Spleen (tissue), 11 donors: Measurements from ENCODE around the gene CCNL1. TPM values are rescaled to one million over a fixed set of nuclear protein-coding genes. Genes with fewer than 3 reads are reported as not detected.

Experiments used
- DNase-seq: peaks from one replicate; pipeline ENCODE4 v3.0.0-alpha.2; 2020
- H3K27ac ChIP-seq, 8 donors: fragments of 200-600 bp; sonication (generic) in 7 of 8; 1 replicate in 4 of 8; 2 replicates in 4 of 8; pipeline versions ENCODE4 v1.5.0 to v1.8.0; 2016 to 2021; ENCODE audit warnings: inconsistent platforms in 4 of 8, mild to moderate bottlenecking in 4 of 8, moderate library complexity in 1 of 8
- H3K27me3 ChIP-seq, 7 donors: fragments of 200-600 bp; sonication (generic) in 6 of 7; replicated peaks in 1 of 7; 1 replicate in 4 of 7; 2 replicates in 3 of 7; pipeline versions ENCODE4 v1.5.0 to v1.8.0; 2016 to 2021; ENCODE audit warnings: inconsistent platforms in 3 of 7, mild to moderate bottlenecking in 1 of 7
- H3K36me3 ChIP-seq, 6 donors: fragments of 200-600 bp; sonication (generic) in 5 of 6; 1 replicate in 4 of 6; 2 replicates in 2 of 6; pipeline versions ENCODE4 v1.5.0 to v1.8.0; 2016 to 2021; ENCODE audit warnings: inconsistent platforms in 2 of 6
- H3K4me1 ChIP-seq, 6 donors: fragments of 200-600 bp; sonication (generic) in 5 of 6; 1 replicate in 3 of 6; 2 replicates in 3 of 6; pipeline versions ENCODE4 v1.5.0 to v1.8.0; 2016 to 2021; ENCODE audit warnings: inconsistent platforms in 3 of 6
- H3K4me3 ChIP-seq, 8 donors: fragments of 200-600 bp; sonication (generic) in 7 of 8; 1 replicate in 4 of 8; 2 replicates in 4 of 8; pipeline versions ENCODE4 v1.5.0 to v1.8.0; 2016 to 2021; ENCODE audit warnings: inconsistent platforms in 4 of 8, mild to moderate bottlenecking in 4 of 8, moderate library complexity in 2 of 8
- H3K9me3 ChIP-seq, 8 donors: fragments of 200-600 bp; sonication (generic) in 7 of 8; 1 replicate in 4 of 8; 2 replicates in 4 of 8; pipeline versions ENCODE4 v1.5.0 to v1.8.0; 2016 to 2021; ENCODE audit warnings: inconsistent platforms in 4 of 8
- POLR2A ChIP-seq, 3 donors: fragments of 450-650 bp; IDR thresholded peaks; one replicate each; pipeline ENCODE4 v1.5.1; 2017; ENCODE audit warnings: antibody characterized with exemption in 3 of 3, mild to moderate bottlenecking in 1 of 3
- POLR2AphosphoS5 ChIP-seq, 3 donors: sonication (generic); formaldehyde crosslinking; IDR thresholded peaks; one replicate each; pipeline ENCODE4 v1.5.1; 2017; ENCODE audit warnings: antibody characterized with exemption in 3 of 3
- WGBS, 5 donors: extraction: QIAGEN DNeasy Blood & Tissue Kit in 3 of 5; methylation state at CpG; one replicate each; pipeline versions ENCODE4 v1.1.5 to v1.1.7; 2013 to 2018; 5-methylcytosine and 5-hydroxymethylcytosine counted together
- intact Hi-C: fragments of 100-400 bp; cut with DNase I; formaldehyde crosslinking; loops from one replicate; pipeline ENCODE4 v1.15.0; 2023; ENCODE audit warnings: low total_unique reads
- polyA plus RNA-seq, 3 donors: library from polyadenylated mRNA; stranded (reverse); fragments of 200-250 nt; gene quantifications; one replicate each; pipeline ENCODE4 v1.2.1, GENCODE V29; 2013
- total RNA-seq, 7 donors: library from RNA; depleted of rRNA in 3 of 7; stranded (reverse); fragments of >200 nt in 3 of 7; fragmentation: NEBNext Ultra II Directional in 4 of 7; extraction: Animal tissue kit (Norgen Biotek cat#: 25700) in 4 of 7; gene quantifications; one replicate each; pipeline versions ENCODE4 v1.1.0 to v1.2.1, GENCODE V29; 2016 to 2021
- TF ChIP-seq, protein P1 (sequence below), 11 experiments: fragments of 200-600 bp in 7 of 11; fragments of 450-650 bp in 4 of 11; sonication (generic) in 4 of 11; IDR thresholded peaks in 8 of 11; conservative IDR thresholded peaks in 3 of 11; 1 replicate in 7 of 11; 2 replicates in 4 of 11; pipeline versions ENCODE4 v1.4.0 to v1.8.0; 2016 to 2021; ENCODE audit warnings: antibody characterized with exemption in 11 of 11, inconsistent platforms in 4 of 11, mild to moderate bottlenecking in 1 of 11
- donor health status: healthy with polysubstance abuse.
- donor health status: DM: no; HTN: no; CAD: no; lungs with moderate emphysema.
- donor health status: DM: no; HTN: no; CAD: no.
- donor health status: Bipolar disorder and iron deficiency.
- donor health status: healthy.
- donor health status: DM: no; HTN: no; CAD: no.
- donor health status: DM: yes; HTN: yes; CAD: no.

Gene CCNL1
- total and polyA plus RNA-seq, 10 donors = 76.9 to 405 (median 234) TPM

DNA sequence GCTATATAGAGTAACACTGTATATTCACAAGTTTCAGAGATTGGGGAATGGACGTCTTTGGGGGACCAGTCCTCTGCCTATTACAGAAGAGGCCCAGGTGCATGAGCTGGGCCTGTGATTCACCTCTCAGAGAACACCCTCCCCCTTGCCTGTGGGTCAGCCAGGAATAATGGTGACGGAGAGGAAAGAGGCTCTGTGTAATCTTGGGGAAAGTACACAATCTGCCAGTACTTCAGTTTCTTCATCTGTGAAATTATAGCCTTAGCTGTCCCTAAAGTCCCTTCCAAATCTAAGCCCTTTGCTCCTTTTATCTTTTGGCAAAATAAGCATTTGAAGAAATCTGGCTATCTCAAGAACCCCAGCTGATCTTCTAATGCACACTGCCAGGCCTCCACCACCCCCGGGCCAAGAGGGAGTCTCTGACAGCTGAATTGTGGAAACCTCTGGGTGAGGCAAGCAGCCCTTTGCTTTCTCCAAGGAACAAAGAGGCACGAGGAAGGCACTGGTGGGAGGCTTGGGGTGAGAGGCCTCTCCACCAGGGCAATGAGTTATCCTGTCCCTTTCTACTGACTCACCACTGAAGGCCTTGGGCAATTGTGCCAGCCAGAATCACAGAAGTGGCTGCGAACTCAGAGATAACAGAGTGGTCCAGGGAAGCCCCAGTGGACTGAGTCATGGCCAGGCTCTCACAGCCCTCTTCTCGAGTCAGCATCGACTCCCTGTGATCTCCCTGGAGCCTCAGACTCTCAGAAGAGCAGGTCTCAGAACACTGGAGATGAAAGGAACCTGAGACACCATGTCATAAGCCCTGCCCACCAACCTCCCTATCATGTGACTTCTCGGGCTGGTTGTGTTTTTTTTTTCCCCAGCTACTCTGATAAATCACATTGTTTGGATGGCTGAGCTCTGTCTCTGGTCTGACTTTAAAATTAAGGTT, 31.8 kb downstream of the CCNL1 start:
- DNase-seq = no peak
- whole genome bisulfite sequencing, 5 donors = 55 to 74% (median 61%) methylated on average over 8 of the region's 8 CpGs
- peak overlapping the region; percentile 39 to 87 (median 72) for H3K27ac ChIP-seq
- TF ChIP-seq, protein P1, sequence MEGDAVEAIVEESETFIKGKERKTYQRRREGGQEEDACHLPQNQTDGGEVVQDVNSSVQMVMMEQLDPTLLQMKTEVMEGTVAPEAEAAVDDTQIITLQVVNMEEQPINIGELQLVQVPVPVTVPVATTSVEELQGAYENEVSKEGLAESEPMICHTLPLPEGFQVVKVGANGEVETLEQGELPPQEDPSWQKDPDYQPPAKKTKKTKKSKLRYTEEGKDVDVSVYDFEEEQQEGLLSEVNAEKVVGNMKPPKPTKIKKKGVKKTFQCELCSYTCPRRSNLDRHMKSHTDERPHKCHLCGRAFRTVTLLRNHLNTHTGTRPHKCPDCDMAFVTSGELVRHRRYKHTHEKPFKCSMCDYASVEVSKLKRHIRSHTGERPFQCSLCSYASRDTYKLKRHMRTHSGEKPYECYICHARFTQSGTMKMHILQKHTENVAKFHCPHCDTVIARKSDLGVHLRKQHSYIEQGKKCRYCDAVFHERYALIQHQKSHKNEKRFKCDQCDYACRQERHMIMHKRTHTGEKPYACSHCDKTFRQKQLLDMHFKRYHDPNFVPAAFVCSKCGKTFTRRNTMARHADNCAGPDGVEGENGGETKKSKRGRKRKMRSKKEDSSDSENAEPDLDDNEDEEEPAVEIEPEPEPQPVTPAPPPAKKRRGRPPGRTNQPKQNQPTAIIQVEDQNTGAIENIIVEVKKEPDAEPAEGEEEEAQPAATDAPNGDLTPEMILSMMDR (IDR thresholded peaks at IDR 0.05 in 8 of 11, conservative IDR thresholded peaks at IDR 0.05 in 3 of 11) = no peak
- TF ChIP-seq POLR2AphosphoS5 (IDR thresholded peaks at IDR 0.05) = peak in 2 of 3 donors; percentile 25 to 40
- no peak overlapping the region for H3K4me3 ChIP-seq
- intact Hi-C loops = no loop called here
- H3K4me1 ChIP-seq = peaks cover 12 to 53% (median 41%) of the 10 kb centered on the region in 6 donors
- H3K9me3 ChIP-seq = no peaks in the 10 kb centered on the region
- no peaks in the 10 kb centered on the region for H3K27me3 ChIP-seq
- no peaks in the 10 kb centered on the region for H3K36me3 ChIP-seq

DNA sequence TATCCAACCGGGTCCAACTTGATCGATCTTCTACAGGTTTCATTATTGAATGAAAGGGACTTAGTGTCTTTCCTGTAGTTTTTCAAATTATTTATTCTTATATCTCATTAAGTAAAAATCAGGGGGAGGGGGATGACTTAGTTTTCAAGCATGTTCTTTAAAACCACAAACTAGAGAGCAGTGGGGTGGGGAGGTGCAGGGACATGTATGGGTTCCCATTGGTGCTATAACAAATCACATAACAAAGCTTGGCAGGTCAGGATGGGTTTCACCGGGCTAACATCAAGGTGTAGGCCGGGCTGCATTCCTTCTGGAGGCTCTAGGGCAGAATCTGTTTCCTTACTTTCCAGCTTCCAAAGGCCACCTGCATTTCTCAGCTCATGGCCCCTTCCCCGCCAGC, 32.7 kb downstream of the CCNL1 start:
- H3K4me3 ChIP-seq = no peak overlapping the region
- peak overlapping the region in 2 of 8 donors; percentile 76 to 80 for H3K27ac ChIP-seq
- no peaks in the 10 kb centered on the region for H3K9me3 ChIP-seq
- no peak for DNase-seq
- intact Hi-C loops = no loop called here
- TF ChIP-seq, protein P1 (IDR thresholded peaks at IDR 0.05 in 8 of 11, conservative IDR thresholded peaks at IDR 0.05 in 3 of 11) = no peak
- H3K36me3 ChIP-seq = no peaks in the 10 kb centered on the region
- no peaks in the 10 kb centered on the region for H3K27me3 ChIP-seq
- H3K4me1 ChIP-seq = peaks cover 12 to 48% (median 41%) of the 10 kb centered on the region in 6 donors
- WGBS, 5 donors = 91 to 97% (median 94%) methylated on average over 5 of the region's 5 CpGs

DNA sequence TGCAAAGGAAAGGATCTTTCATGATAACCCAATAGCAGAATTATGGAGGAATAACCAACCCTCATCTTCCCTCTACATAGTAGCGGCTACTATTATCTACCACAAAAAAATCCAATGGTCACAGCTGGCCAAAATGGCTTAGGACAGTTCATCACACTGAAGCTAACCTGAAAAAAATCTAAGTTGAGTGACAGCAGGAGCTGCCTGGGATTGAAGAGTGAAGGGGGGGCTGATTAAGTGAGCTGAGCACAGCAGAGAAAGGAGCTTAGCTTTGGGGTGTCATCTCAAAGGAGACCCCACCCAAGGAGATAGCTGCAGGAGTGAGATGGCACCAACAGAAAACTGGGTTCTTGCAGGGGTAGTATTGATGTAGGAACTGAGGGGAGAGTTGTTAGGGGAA, 33.6 kb downstream of the CCNL1 start:
- intact Hi-C loops = no loop called here
- 95 to 100% (median 98%) methylated on average over 1 of the region's 1 CpG for WGBS, 5 donors

DNA sequence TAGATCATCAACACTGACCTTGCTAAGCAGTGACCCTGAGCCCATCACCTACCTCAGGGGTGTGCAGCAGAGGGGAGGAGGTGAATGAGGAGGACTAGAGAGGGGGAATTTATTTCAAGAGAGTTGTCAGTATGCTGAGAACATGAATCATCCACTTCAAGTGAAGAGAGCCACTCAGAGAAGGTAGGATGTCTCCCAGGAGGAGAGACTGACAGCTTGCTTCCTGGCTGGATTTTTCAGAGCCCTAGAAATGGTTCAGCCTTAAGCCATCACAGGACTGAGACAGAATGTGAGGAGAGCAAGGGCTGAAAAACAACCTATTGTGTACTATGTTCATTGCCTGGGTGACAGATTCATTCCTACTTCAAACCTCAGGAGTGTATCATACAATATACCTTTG, 34.8 kb downstream of the CCNL1 start:
- peaks cover 0 to 4% (median 0%) of the 10 kb centered on the region in 7 donors for H3K27me3 ChIP-seq
- DNase-seq = no peak
- intact Hi-C loops = no loop called here
- no peaks in the 10 kb centered on the region for H3K9me3 ChIP-seq
- H3K4me1 ChIP-seq = peaks cover under 1 to 27% (median 21%) of the 10 kb centered on the region in 6 donors
- TF ChIP-seq, protein P1 (IDR thresholded peaks at IDR 0.05 in 8 of 11, conservative IDR thresholded peaks at IDR 0.05 in 3 of 11) = no peak
- no peak for TF ChIP-seq POLR2AphosphoS5 (IDR thresholded peaks at IDR 0.05)
- no peak overlapping the region for H3K27ac ChIP-seq
- no peak overlapping the region for H3K4me3 ChIP-seq
- no peaks in the 10 kb centered on the region for H3K36me3 ChIP-seq

More for the DNA sequence above, 33.6 kb downstream of the CCNL1 start:
- H3K36me3 ChIP-seq = no peaks in the 10 kb centered on the region
- no peaks in the 10 kb centered on the region for H3K27me3 ChIP-seq
- TF ChIP-seq POLR2A (IDR thresholded peaks at IDR 0.05) (no peak), POLR2AphosphoS5 (IDR thresholded peaks at IDR 0.05) (no peak)
- TF ChIP-seq, protein P1 (IDR thresholded peaks at IDR 0.05 in 8 of 11, conservative IDR thresholded peaks at IDR 0.05 in 3 of 11) = no peak
- no peak for DNase-seq
- H3K4me3 ChIP-seq = no peak overlapping the region
- H3K4me1 ChIP-seq = peaks cover 12 to 40% (median 34%) of the 10 kb centered on the region in 6 donors
- H3K9me3 ChIP-seq = no peaks in the 10 kb centered on the region
- H3K27ac ChIP-seq = no peak overlapping the region
